NB4 (cell line): ENCODE measurements around the gene CXCR4.

Experiments
- DNase-seq: peaks from one replicate; pipeline ENCODE4 v3.0.0; 2010; ENCODE audit warnings: low read depth
- H3K4me3 ChIP-seq: one replicate; pipeline ENCODE4 v1.5.1; 2011; ENCODE audit warnings: mild to moderate bottlenecking, low read depth, low read length, moderate library complexity
- MYC ChIP-seq: IDR thresholded peaks from 2 replicates; pipeline ENCODE4 v1.6.1; 2011; ENCODE audit warnings: low read depth, low read length
- POLR2A ChIP-seq: IDR thresholded peaks from 2 replicates; pipeline ENCODE4 v1.6.1; 2011; ENCODE audit warnings: mild to moderate bottlenecking; ENCODE audit not compliant: insufficient read length; ENCODE audit errors: extremely low read depth
- TF ChIP-seq, protein P1 (sequence below): IDR thresholded peaks from one replicate; pipeline ENCODE4 v1.5.1; 2012; ENCODE audit warnings: low read depth, low read length
- TF ChIP-seq, protein P2 (sequence below): IDR thresholded peaks from 2 replicates; pipeline ENCODE4 v1.6.1; 2011; ENCODE audit warnings: low read depth, low read length

CXCR4 gene

DNA sequence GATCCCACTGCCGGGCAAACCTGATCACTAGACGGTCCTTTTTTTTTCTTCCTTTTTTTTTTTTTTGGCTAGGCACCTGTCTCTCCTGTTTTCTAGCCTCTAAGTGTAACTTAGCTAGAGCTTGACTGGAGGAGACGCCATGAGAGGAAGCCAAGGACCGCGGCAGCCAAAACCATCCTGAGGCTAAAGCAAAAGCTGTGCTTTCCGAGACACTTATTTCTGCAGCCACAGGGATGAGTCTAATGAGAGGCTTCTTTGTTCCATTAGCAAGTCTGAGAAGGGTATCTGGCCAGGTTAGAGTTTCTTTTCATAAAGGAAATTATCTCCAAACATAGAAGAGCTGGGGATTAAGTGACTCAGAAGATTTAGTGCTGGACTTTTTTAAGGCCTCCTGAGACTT is 7.3 kb upstream of the CXCR4 start:
- TF ChIP-seq MYC (no peak), POLR2A (no peak)
- TF ChIP-seq, protein P1, sequence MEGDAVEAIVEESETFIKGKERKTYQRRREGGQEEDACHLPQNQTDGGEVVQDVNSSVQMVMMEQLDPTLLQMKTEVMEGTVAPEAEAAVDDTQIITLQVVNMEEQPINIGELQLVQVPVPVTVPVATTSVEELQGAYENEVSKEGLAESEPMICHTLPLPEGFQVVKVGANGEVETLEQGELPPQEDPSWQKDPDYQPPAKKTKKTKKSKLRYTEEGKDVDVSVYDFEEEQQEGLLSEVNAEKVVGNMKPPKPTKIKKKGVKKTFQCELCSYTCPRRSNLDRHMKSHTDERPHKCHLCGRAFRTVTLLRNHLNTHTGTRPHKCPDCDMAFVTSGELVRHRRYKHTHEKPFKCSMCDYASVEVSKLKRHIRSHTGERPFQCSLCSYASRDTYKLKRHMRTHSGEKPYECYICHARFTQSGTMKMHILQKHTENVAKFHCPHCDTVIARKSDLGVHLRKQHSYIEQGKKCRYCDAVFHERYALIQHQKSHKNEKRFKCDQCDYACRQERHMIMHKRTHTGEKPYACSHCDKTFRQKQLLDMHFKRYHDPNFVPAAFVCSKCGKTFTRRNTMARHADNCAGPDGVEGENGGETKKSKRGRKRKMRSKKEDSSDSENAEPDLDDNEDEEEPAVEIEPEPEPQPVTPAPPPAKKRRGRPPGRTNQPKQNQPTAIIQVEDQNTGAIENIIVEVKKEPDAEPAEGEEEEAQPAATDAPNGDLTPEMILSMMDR: no peak
- H3K4me3 ChIP-seq: no peak overlapping the region
- no peak for DNase-seq

DNA sequence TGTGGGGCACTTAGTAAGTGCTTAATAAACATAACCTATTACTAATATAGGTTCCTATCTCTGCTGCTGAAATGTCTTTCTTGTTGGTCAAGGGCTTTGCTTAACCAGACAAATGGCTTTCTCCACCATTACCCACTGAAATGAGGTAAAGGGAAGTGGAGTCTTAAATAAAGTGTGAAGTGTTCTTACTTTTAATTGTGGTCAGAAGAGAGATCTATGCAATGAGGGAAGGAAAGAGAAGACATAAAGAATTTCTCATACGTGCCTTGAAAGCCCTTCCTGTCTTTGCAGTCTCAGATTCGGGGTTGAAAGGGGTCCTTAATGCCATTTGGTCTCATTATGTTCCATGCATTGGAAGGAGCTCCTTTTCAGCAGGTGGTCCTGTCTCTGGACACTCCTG is 6.9 kb upstream of the CXCR4 start:
- DNase-seq: peak; percentile 42
- TF ChIP-seq, protein P2, sequence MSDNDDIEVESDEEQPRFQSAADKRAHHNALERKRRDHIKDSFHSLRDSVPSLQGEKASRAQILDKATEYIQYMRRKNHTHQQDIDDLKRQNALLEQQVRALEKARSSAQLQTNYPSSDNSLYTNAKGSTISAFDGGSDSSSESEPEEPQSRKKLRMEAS: no peak
- TF ChIP-seq POLR2A (no peak), MYC (no peak)
- TF ChIP-seq, protein P1: no peak
- H3K4me3 ChIP-seq: no peak overlapping the region

DNA sequence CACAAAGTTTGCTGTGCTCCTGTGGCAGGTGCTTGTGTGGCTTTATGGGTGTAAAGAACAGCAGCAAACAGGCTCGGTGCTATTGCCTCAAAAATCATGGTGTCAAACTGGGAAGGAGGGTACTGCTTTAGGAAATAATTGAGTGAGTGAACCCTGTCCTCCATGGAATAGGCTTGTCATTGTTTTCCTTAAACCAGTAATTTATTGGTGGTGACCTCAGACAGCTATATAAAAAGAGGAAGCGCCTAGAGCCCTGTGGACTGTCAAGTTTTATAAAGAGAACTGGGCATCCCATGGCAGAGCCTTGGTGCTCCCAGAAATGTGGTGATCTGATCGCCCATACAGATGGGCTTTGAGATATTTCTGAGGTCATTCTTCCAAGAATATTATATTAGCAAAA is 4.7 kb upstream of the CXCR4 start:
- peak; percentile 77 for DNase-seq
- no peak overlapping the region for H3K4me3 ChIP-seq
- no peak for TF ChIP-seq POLR2A
- TF ChIP-seq, protein P1: no peak
- TF ChIP-seq, protein P2: no peak
- TF ChIP-seq MYC: no peak

GRCh38 chr2:136121204-136121910 is 3.4 kb upstream of the CXCR4 start:
- no peak for DNase-seq
- no peak for TF ChIP-seq POLR2A
- TF ChIP-seq, protein P2: no peak
- TF ChIP-seq MYC: no peak
- TF ChIP-seq, protein P1: no peak
- no peak overlapping the region for H3K4me3 ChIP-seq

DNA sequence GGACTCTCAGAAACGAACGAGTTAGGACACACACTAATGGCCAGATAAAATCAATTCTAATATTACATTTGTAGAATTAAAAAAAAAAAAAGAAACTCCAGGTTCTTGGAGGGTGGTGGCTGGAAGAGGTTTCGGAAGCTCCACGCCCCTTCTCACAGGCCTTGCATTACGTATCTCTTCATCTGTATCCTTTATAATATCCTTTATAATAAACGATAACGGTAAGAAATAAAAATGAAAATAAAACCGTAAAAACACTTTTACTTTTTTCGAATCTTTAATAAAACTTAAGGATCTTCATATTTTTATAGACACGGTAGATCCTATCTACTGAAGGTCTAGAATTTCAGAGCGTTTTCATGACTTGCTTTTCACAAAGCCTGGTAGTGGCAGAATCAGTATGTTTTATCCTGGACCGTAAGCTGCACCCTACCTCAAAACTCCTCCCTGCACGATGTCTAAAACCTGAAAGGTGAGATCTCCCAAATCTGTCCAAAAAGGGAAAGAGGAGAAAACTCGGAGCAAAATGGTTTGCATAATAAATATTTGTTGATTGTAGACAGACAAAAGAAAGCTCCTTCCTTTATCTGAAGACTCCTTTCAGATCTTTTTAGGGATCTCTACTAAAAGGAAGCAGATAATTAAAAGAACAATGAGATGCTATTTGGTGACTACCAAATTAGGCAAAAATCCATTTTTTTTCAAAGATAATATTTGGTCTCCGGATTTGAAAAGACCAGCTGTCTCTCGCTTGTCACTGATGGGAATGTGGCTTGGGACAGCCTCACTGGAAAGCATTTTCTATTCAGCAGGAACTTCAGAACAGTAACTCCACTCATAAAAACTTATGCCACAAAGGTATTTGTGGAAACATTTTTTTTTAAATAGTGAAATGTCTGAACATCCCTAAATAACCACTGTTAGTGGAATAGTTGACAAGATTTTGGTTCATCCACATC is 2.0 kb upstream of the CXCR4 start:
- no peak for DNase-seq
- TF ChIP-seq POLR2A (no peak), MYC (no peak)
- TF ChIP-seq, protein P1: no peak
- TF ChIP-seq, protein P2: no peak
- H3K4me3 ChIP-seq: peak overlapping the region; percentile 69
